Stomach (tissue), 4 donors: ENCODE data around the gene LCE5A.

ENCODE experiments used
- CTCF ChIP-seq, 7 experiments: fragments of 450-650 bp in 4 of 7; fragments of 200-600 bp in 3 of 7; sonication (generic) in 3 of 7; IDR thresholded peaks; one replicate each; pipeline ENCODE4 v1.5.1; 2016 to 2019; ENCODE audit warnings: antibody characterized with exemption in 7 of 7, control low read depth in 2 of 7, mild to moderate bottlenecking in 1 of 7
- EP300 ChIP-seq: sonication (generic); formaldehyde crosslinking; IDR thresholded peaks from one replicate; pipeline ENCODE4 v1.6.1; 2017; ENCODE audit warnings: antibody characterized with exemption
- POLR2A ChIP-seq, 4 donors: fragments of 450-650 bp; IDR thresholded peaks; one replicate each; pipeline ENCODE4 v1.6.1; 2016; ENCODE audit warnings: antibody characterized with exemption in 4 of 4, control low read depth in 2 of 4, mild to moderate bottlenecking in 1 of 4, moderate library complexity in 1 of 4
- POLR2AphosphoS5 ChIP-seq, 3 donors: sonication (generic); formaldehyde crosslinking; IDR thresholded peaks; one replicate each; pipeline ENCODE4 v1.6.1; 2016; ENCODE audit warnings: antibody characterized with exemption in 3 of 3

- no peak for TF ChIP-seq CTCF (IDR thresholded peaks at IDR 0.05)
- TF ChIP-seq POLR2A (IDR thresholded peaks at IDR 0.05): no peak
- TF ChIP-seq EP300: no peak
- no peak for TF ChIP-seq POLR2AphosphoS5 (IDR thresholded peaks at IDR 0.05)
Observed at GRCh38 chr1:152535774-152536173, 25.2 kb downstream of the LCE5A start.
